NCI-H1105 (cell line): ENCODE results near the gene GLI3.

Experiments
- DNase-seq: peaks from one replicate; lab custom pipeline; 2025; lab: John Stamatoyannopoulos, UW

Gene GLI3

GRCh38 chr7:42105554-42106358, 131.3 kb downstream of the GLI3 start:
- DNase-seq: no peak

- DNase-seq: no peak
Measured at GRCh38 chr7:42104694-42105093, 132.3 kb downstream of the GLI3 start.

- no peak for DNase-seq
Measured at GRCh38 chr7:42104231-42104630, 132.8 kb downstream of the GLI3 start.

- no peak for DNase-seq
Measured at GRCh38 chr7:42103456-42103855, 133.6 kb downstream of the GLI3 start.

GRCh38 chr7:42103020-42103419, 134.0 kb downstream of the GLI3 start:
- no peak for DNase-seq

- no peak for DNase-seq
Measured at GRCh38 chr7:42102301-42102700, 134.7 kb downstream of the GLI3 start.

- DNase-seq: no peak
Measured at GRCh38 chr7:42100156-42100508, 136.9 kb downstream of the GLI3 start.

GRCh38 chr7:42099470-42100155, 137.4 kb downstream of the GLI3 start:
- DNase-seq: no peak

GRCh38 chr7:42099066-42099465, 137.9 kb downstream of the GLI3 start:
- DNase-seq: no peak

GRCh38 chr7:42097752-42098151, 139.3 kb downstream of the GLI3 start:
- DNase-seq: no peak

- DNase-seq: no peak
Measured at GRCh38 chr7:42096681-42097561, 140.1 kb downstream of the GLI3 start.

GRCh38 chr7:42096268-42096667, 140.7 kb downstream of the GLI3 start:
- DNase-seq: no peak

GRCh38 chr7:42095791-42096190, 141.2 kb downstream of the GLI3 start:
- no peak for DNase-seq

GRCh38 chr7:42093349-42093905, 143.6 kb downstream of the GLI3 start:
- no peak for DNase-seq

GRCh38 chr7:42091461-42092291, 145.3 kb downstream of the GLI3 start:
- DNase-seq: no peak

- DNase-seq: no peak
Measured at GRCh38 chr7:42090806-42091205, 146.2 kb downstream of the GLI3 start.

GRCh38 chr7:42090056-42090455, 147.0 kb downstream of the GLI3 start:
- no peak for DNase-seq

- DNase-seq: no peak
Measured at GRCh38 chr7:42087616-42088015, 149.4 kb downstream of the GLI3 start.

- no peak for DNase-seq
Measured at GRCh38 chr7:42085531-42085930, 151.5 kb downstream of the GLI3 start.

GRCh38 chr7:42084263-42084662, 152.7 kb downstream of the GLI3 start:
- DNase-seq: no peak

GRCh38 chr7:42083284-42083683, 153.7 kb downstream of the GLI3 start:
- DNase-seq: no peak
